ENCODE measurements around the gene DENND2A. TPM values are rescaled to one million over a fixed set of nuclear protein-coding genes. Genes with fewer than 3 reads are reported as not detected.
A peak's percentile ranks its signal among the peaks of the same experiment; 100 is the strongest.

DENND2A gene
- total RNA-seq, 1 experiment from 2014 or later, result 0.34 TPM

GRCh38 chr7:140605337-140605736 lies 35.3 kb downstream of the DENND2A start:
- no peak for DNase-seq (ENCODE audit: low read depth)
- in situ Hi-C loops (cut with HindIII; ENCODE audit: low pct_unique_long_range_greater_than_20kb, low sequenced_read_pairs), result no loop called here

GRCh38 chr7:140604760-140605159 lies 35.9 kb downstream of the DENND2A start:
- DNase-seq (ENCODE audit: low read depth), result no peak
- in situ Hi-C loops (cut with HindIII; ENCODE audit: low pct_unique_long_range_greater_than_20kb, low sequenced_read_pairs), result no loop called here

- in situ Hi-C loops (cut with HindIII; ENCODE audit: low pct_unique_long_range_greater_than_20kb, low sequenced_read_pairs), result no loop called here
These were observed 36.5 kb downstream of the DENND2A start for GRCh38 chr7:140604076-140604475.

GRCh38 chr7:140601566-140602174 lies 38.9 kb downstream of the DENND2A start:
- in situ Hi-C loops (cut with HindIII; ENCODE audit: low pct_unique_long_range_greater_than_20kb, low sequenced_read_pairs), result no loop called here

More at GRCh38 chr7:140604076-140604475, 36.5 kb downstream of the DENND2A start:
- no peak for DNase-seq (ENCODE audit: low read depth)

GRCh38 chr7:140600341-140600740 lies 40.3 kb downstream of the DENND2A start:
- DNase-seq (ENCODE audit: low read depth), result no peak
- in situ Hi-C loops (cut with HindIII; ENCODE audit: low pct_unique_long_range_greater_than_20kb, low sequenced_read_pairs), result no loop called here

More at GRCh38 chr7:140601566-140602174, 38.9 kb downstream of the DENND2A start:
- DNase-seq (ENCODE audit: low read depth), result no peak

GRCh38 chr7:140597428-140597949 lies 43.1 kb downstream of the DENND2A start:
- in situ Hi-C loops (cut with HindIII; ENCODE audit: low pct_unique_long_range_greater_than_20kb, low sequenced_read_pairs), result no loop called here
- DNase-seq (ENCODE audit: low read depth), result no peak

GRCh38 chr7:140596519-140597427 lies 43.8 kb downstream of the DENND2A start:
- DNase-seq (ENCODE audit: low read depth), result no peak

GRCh38 chr7:140595468-140596092 lies 45.0 kb downstream of the DENND2A start:
- in situ Hi-C loops (cut with HindIII; ENCODE audit: low pct_unique_long_range_greater_than_20kb, low sequenced_read_pairs), result no loop called here
- no peak for DNase-seq (ENCODE audit: low read depth)

More at GRCh38 chr7:140596519-140597427, 43.8 kb downstream of the DENND2A start:
- in situ Hi-C loops (cut with HindIII; ENCODE audit: low pct_unique_long_range_greater_than_20kb, low sequenced_read_pairs), result no loop called here

- no peak for DNase-seq (ENCODE audit: low read depth)
- in situ Hi-C loops (cut with HindIII; ENCODE audit: low pct_unique_long_range_greater_than_20kb, low sequenced_read_pairs), result no loop called here
These were observed 46.4 kb downstream of the DENND2A start for GRCh38 chr7:140594131-140594691.

GRCh38 chr7:140593672-140593982 lies 47.0 kb downstream of the DENND2A start:
- no peak for DNase-seq (ENCODE audit: low read depth)
- in situ Hi-C loops (cut with HindIII; ENCODE audit: low pct_unique_long_range_greater_than_20kb, low sequenced_read_pairs), result no loop called here

- in situ Hi-C loops (cut with HindIII; ENCODE audit: low pct_unique_long_range_greater_than_20kb, low sequenced_read_pairs), result no loop called here
- DNase-seq (ENCODE audit: low read depth), result peak; percentile 61
These were observed 47.5 kb downstream of the DENND2A start for GRCh38 chr7:140592964-140593671.

- DNase-seq (ENCODE audit: low read depth), result no peak
- in situ Hi-C loops (cut with HindIII; ENCODE audit: low pct_unique_long_range_greater_than_20kb, low sequenced_read_pairs), result no loop called here
These were observed 49.3 kb downstream of the DENND2A start for GRCh38 chr7:140591180-140591902.

- in situ Hi-C loops (cut with HindIII; ENCODE audit: low pct_unique_long_range_greater_than_20kb, low sequenced_read_pairs), result no loop called here
These were observed 53.4 kb downstream of the DENND2A start for GRCh38 chr7:140587243-140587642.

GRCh38 chr7:140586516-140586915 lies 54.1 kb downstream of the DENND2A start:
- DNase-seq (ENCODE audit: low read depth), result no peak

More at GRCh38 chr7:140587243-140587642, 53.4 kb downstream of the DENND2A start:
- no peak for DNase-seq (ENCODE audit: low read depth)

GRCh38 chr7:140585333-140585732 lies 55.3 kb downstream of the DENND2A start:
- DNase-seq (ENCODE audit: low read depth), result no peak
- in situ Hi-C loops (cut with HindIII; ENCODE audit: low pct_unique_long_range_greater_than_20kb, low sequenced_read_pairs), result no loop called here

More at GRCh38 chr7:140586516-140586915, 54.1 kb downstream of the DENND2A start:
- in situ Hi-C loops (cut with HindIII; ENCODE audit: low pct_unique_long_range_greater_than_20kb, low sequenced_read_pairs), result no loop called here

GRCh38 chr7:140584195-140584851 lies 56.3 kb downstream of the DENND2A start:
- in situ Hi-C loops (cut with HindIII; ENCODE audit: low pct_unique_long_range_greater_than_20kb, low sequenced_read_pairs), result no loop called here
- DNase-seq (ENCODE audit: low read depth), result no peak

- in situ Hi-C loops (cut with HindIII; ENCODE audit: low pct_unique_long_range_greater_than_20kb, low sequenced_read_pairs), result no loop called here
- no peak for DNase-seq (ENCODE audit: low read depth)
These were observed 59.2 kb downstream of the DENND2A start for GRCh38 chr7:140581411-140581810.
